H1 (cell line): ENCODE data around the gene CAPZB. TPM values are rescaled to one million over a fixed set of nuclear protein-coding genes. Genes with fewer than 3 reads are reported as not detected.

Experiments used
- CTCF ChIA-PET: fragments of 300-600 bp; sonication (Branson Sonifier 250); formaldehyde crosslinking; loops from one replicate; lab custom pipeline; 2021; ENCODE audit not compliant: partially characterized antibody; lab: Charles Lee
- POLR2A ChIA-PET: fragments of 300-600 bp; sonication (Branson Sonifier 250); formaldehyde crosslinking; loops from one replicate; lab custom pipeline; 2021; ENCODE audit warnings: inconsistent platforms; ENCODE audit not compliant: partially characterized antibody; lab: Charles Lee
- DNase-seq, 2 experiments: peaks; one replicate each; pipeline versions ENCODE4 v3.0.0 to v3.0.0-alpha.2; 2010 to 2022; ENCODE audit warnings: low spot score in 2 of 2, low read depth in 1 of 2, mixed read lengths in 1 of 2
- FAIRE-seq: peaks from 2 replicates; lab custom pipeline; 2011; peaks lifted over from hg19 to GRCh38; lab: Jason Lieb, UNC
- H2AFZ ChIP-seq: 2 replicates; pipeline ENCODE4 v1.8.1; 2012; ENCODE audit warnings: low read length, inconsistent platforms
- H2AK5ac ChIP-seq: 2 replicates; pipeline ENCODE4 v1.6.1; 2013; ENCODE audit warnings: low read depth, low read length
- H2BK120ac ChIP-seq: replicated peaks from 2 replicates; pipeline ENCODE3; 2013; ENCODE audit warnings: low read depth, low read length, inconsistent platforms
- H2BK12ac ChIP-seq: 2 replicates; pipeline ENCODE4 v1.6.1; 2013; ENCODE audit warnings: low read depth, low read length
- H2BK15ac ChIP-seq: 2 replicates; pipeline ENCODE4 v1.6.1; 2013; ENCODE audit warnings: low read length
- H2BK20ac ChIP-seq: 2 replicates; pipeline ENCODE4 v1.6.1; 2013; ENCODE audit warnings: low read length
- H2BK5ac ChIP-seq: 2 replicates; pipeline ENCODE4 v1.6.1; 2013; ENCODE audit warnings: low read depth, low read length
- H3K14ac ChIP-seq: 2 replicates; pipeline ENCODE4 v1.6.1; 2013; ENCODE audit warnings: inconsistent platforms; ENCODE audit not compliant: insufficient read length
- H3K18ac ChIP-seq: 2 replicates; pipeline ENCODE4 v1.6.1; 2013; ENCODE audit warnings: low read length; ENCODE audit errors: extremely low read depth
- H3K23ac ChIP-seq: 2 replicates; pipeline ENCODE4 v1.6.1; 2013; ENCODE audit warnings: inconsistent platforms; ENCODE audit not compliant: insufficient read length
- H3K23me2 ChIP-seq: 2 replicates; pipeline ENCODE4 v1.6.1; 2013; ENCODE audit warnings: low read depth, low read length
- H3K27ac ChIP-seq: 2 replicates; pipeline ENCODE4 v1.6.1; 2011; ENCODE audit warnings: low read depth, low read length, inconsistent platforms
- H3K27me3 ChIP-seq, 4 experiments: replicated peaks in 1 of 4; 1 replicate in 1 of 4; 2 replicates in 3 of 4; pipeline versions ENCODE4 v1.6.1 to v1.8.1; 2011 to 2013; ENCODE audit warnings: low read length in 3 of 4, mild to moderate bottlenecking in 3 of 4, inconsistent platforms in 2 of 4, mixed read lengths in 2 of 4, moderate library complexity in 1 of 4; ENCODE audit not compliant: control insufficient read depth in 3 of 4, insufficient read depth in 3 of 4; ENCODE audit errors: extremely low read depth in 1 of 4
- H3K36me3 ChIP-seq, 4 experiments: 2 replicates each; pipeline versions ENCODE4 v1.6.1 to v1.8.1; 2011 to 2013; ENCODE audit warnings: mild to moderate bottlenecking in 4 of 4, low read length in 3 of 4, moderate library complexity in 2 of 4, control low read depth in 1 of 4, inconsistent platforms in 1 of 4; ENCODE audit not compliant: insufficient read depth in 4 of 4, control insufficient read depth in 2 of 4
- H3K4ac ChIP-seq: replicated peaks from 2 replicates; pipeline ENCODE3; 2013; ENCODE audit warnings: low read length, low read depth, mixed read lengths, inconsistent platforms; ENCODE audit not compliant: insufficient read length
- H3K4me1 ChIP-seq, 4 experiments: replicated peaks in 1 of 4; 1 replicate in 1 of 4; 2 replicates in 3 of 4; pipeline versions ENCODE4 v1.6.1 to v1.8.1; 2011 to 2013; ENCODE audit warnings: low read length in 3 of 4, inconsistent platforms in 2 of 4, mixed read lengths in 1 of 4; ENCODE audit not compliant: insufficient read depth in 4 of 4, control insufficient read depth in 3 of 4
- H3K4me2 ChIP-seq, 2 experiments: 2 replicates each; pipeline versions ENCODE4 v1.6.1 to v1.8.1; 2011 to 2013; ENCODE audit warnings: low read depth in 2 of 2, low read length in 2 of 2, control low read depth in 1 of 2, inconsistent platforms in 1 of 2, mild to moderate bottlenecking in 1 of 2; ENCODE audit not compliant: insufficient read depth in 1 of 2
- H3K4me3 ChIP-seq, 4 experiments: fragments of 200-600, 300-600 bp in 1 of 4; sonication (generic), shearing (Covaris generic), sonication (Bioruptor Twin) in 1 of 4; 2 replicates each; pipeline versions ENCODE4 v1.5.1 to v1.8.1; 2011 to 2016; ENCODE audit warnings: low read length in 4 of 4, low read depth in 3 of 4, control low read depth in 2 of 4, inconsistent platforms in 2 of 4, mild to moderate bottlenecking in 2 of 4, mixed read lengths in 1 of 4, moderate library complexity in 1 of 4; ENCODE audit not compliant: insufficient read depth in 2 of 4; ENCODE audit errors: extremely low read depth in 1 of 4
- H3K56ac ChIP-seq: replicated peaks from 2 replicates; pipeline ENCODE3; 2013; ENCODE audit warnings: low read depth, mild to moderate bottlenecking, mixed read lengths, low read length, inconsistent platforms; ENCODE audit not compliant: insufficient read length
- H3K79me1 ChIP-seq: 2 replicates; pipeline ENCODE4 v1.6.1; 2013; ENCODE audit warnings: low read depth, low read length, control low read depth
- H3K79me2 ChIP-seq, 2 experiments: 2 replicates each; pipeline versions ENCODE4 v1.6.1 to v1.8.1; 2012 to 2013; ENCODE audit warnings: low read length in 2 of 2, mild to moderate bottlenecking in 2 of 2, inconsistent platforms in 1 of 2; ENCODE audit not compliant: insufficient read depth in 2 of 2, control insufficient read depth in 1 of 2
- H3K9ac ChIP-seq, 4 experiments: replicated peaks in 1 of 4; 1 replicate in 1 of 4; 2 replicates in 3 of 4; pipeline versions ENCODE4 v1.6.1 to v1.8.1; 2011 to 2013; ENCODE audit warnings: low read depth in 3 of 4, low read length in 3 of 4, control low read depth in 2 of 4, mild to moderate bottlenecking in 2 of 4, moderate library complexity in 2 of 4, inconsistent platforms in 1 of 4; ENCODE audit errors: extremely low read depth in 1 of 4
- H3K9me3 ChIP-seq, 2 experiments: 2 replicates each; pipeline versions ENCODE4 v1.6.1 to v1.8.1; 2012 to 2013; ENCODE audit warnings: mild to moderate bottlenecking in 2 of 2, moderate library complexity in 2 of 2, control low read depth in 1 of 2, inconsistent platforms in 1 of 2, low read depth in 1 of 2, low read length in 1 of 2, mixed read lengths in 1 of 2; ENCODE audit not compliant: insufficient read depth in 2 of 2
- H4K20me1 ChIP-seq, 2 experiments: replicated peaks in 1 of 2; 2 replicates each; pipeline versions ENCODE3 to v1.8.1; 2011 to 2013; ENCODE audit warnings: inconsistent platforms in 2 of 2, low read length in 2 of 2, mild to moderate bottlenecking in 1 of 2; ENCODE audit not compliant: insufficient read depth in 2 of 2, control insufficient read depth in 1 of 2
- H4K5ac ChIP-seq: 2 replicates; pipeline ENCODE4 v1.6.1; 2013; ENCODE audit warnings: low read length, low read depth, mixed read lengths, inconsistent platforms; ENCODE audit not compliant: insufficient read length
- H4K8ac ChIP-seq: 2 replicates; pipeline ENCODE4 v1.8.0; 2013; ENCODE audit warnings: mild to moderate bottlenecking, moderate library complexity, low read length, inconsistent platforms; ENCODE audit not compliant: insufficient read depth; ENCODE audit errors: extremely low read depth
- H4K91ac ChIP-seq: replicated peaks from 2 replicates; pipeline ENCODE3; 2013; ENCODE audit warnings: low read length, mixed read lengths, inconsistent platforms; ENCODE audit not compliant: insufficient read length
- CBX8 ChIP-seq: fragments of 300-800, 300-1000 bp; sonication (generic); IDR thresholded peaks from 2 replicates; pipeline ENCODE4 v1.7.1; 2016; ENCODE audit warnings: low read depth, low read length, borderline replicate concordance
- CHD1 ChIP-seq: IDR thresholded peaks from 2 replicates; pipeline ENCODE4 v1.6.1; 2012; ENCODE audit warnings: low read depth, low read length, improper control_type of control experiment
- CHD2 ChIP-seq: IDR thresholded peaks from 2 replicates; pipeline ENCODE4 v1.6.1; 2012; ENCODE audit warnings: low read length, improper control_type of control experiment
- CREB1 ChIP-seq: IDR thresholded peaks from 2 replicates; pipeline ENCODE4 v1.6.1; 2012; ENCODE audit warnings: inconsistent platforms
- CTBP2 ChIP-seq: IDR thresholded peaks from 2 replicates; pipeline ENCODE4 v1.7.0; 2011; ENCODE audit warnings: borderline replicate concordance, mild to moderate bottlenecking, moderate library complexity, mixed read lengths, low read length; ENCODE audit not compliant: insufficient read depth, insufficient read length
- HDAC6 ChIP-seq: IDR thresholded peaks from one replicate; pipeline ENCODE4 v1.7.1; 2012; ENCODE audit warnings: low read depth, mild to moderate bottlenecking, inconsistent platforms, low read length, moderate library complexity
- JUN ChIP-seq: IDR thresholded peaks from 2 replicates; pipeline ENCODE4 v1.6.1; 2011; ENCODE audit warnings: low read depth, mild to moderate bottlenecking, improper control_type of control experiment, low read length
- SIN3A ChIP-seq, 2 experiments: IDR thresholded peaks in 1 of 2; conservative IDR thresholded peaks in 1 of 2; 2 replicates each; pipeline ENCODE4 v1.6.1; 2011 to 2012; ENCODE audit warnings: low read length in 2 of 2, improper control_type of control experiment in 1 of 2, low read depth in 1 of 2, mild to moderate bottlenecking in 1 of 2
- TAF1 ChIP-seq: IDR thresholded peaks from 2 replicates; pipeline ENCODE4 v1.6.1; 2011; ENCODE audit warnings: mild to moderate bottlenecking, low read depth, low read length
- WGBS, 2 experiments: shearing (Covaris generic) in 1 of 2; methylation state at CpG; one replicate each; pipeline versions ENCODE4 v1.1.6 to v1.1.7; 2013 to 2015; ENCODE audit warnings: low lambda C conversion rate in 2 of 2, mixed read lengths in 2 of 2, inconsistent platforms in 1 of 2, low coverage in 1 of 2, missing lambda C conversion rate in 1 of 2; ENCODE audit not compliant: insufficient replicate concordance in 2 of 2, insufficient coverage in 1 of 2, insufficient read length in 1 of 2; ENCODE audit errors: extremely low coverage in 1 of 2, missing lambda C conversion rate in 1 of 2; 5-methylcytosine and 5-hydroxymethylcytosine counted together
- polyA plus RNA-seq, 7 experiments: library from polyadenylated mRNA; depleted of rRNA in 3 of 7; stranded (reverse) in 5 of 7; unstranded in 2 of 7; fragments of >200 nt in 5 of 7; fragments of 200-250 nt in 2 of 7; gene quantifications; 1 replicate in 5 of 7; 2 replicates in 1 of 7; 4 replicates in 1 of 7; pipeline versions ENCODE4 v1.2.1 to v1.2.3, GENCODE V29; 2011 to 2013; ENCODE audit warnings: missing spikeins in 2 of 7, mixed read lengths in 2 of 7
- total RNA-seq: library from RNA; stranded (reverse); fragmentation: NEBNext Ultra II Directional; extraction: Animal tissue kit (Norgen Biotek cat#: 25700); gene quantifications from 2 replicates; pipeline ENCODE4 v1.2.1, GENCODE V29; 2021
- TF ChIP-seq, protein P1 (sequence below), 3 experiments: IDR thresholded peaks; 1 replicate in 2 of 3; 2 replicates in 1 of 3; pipeline versions ENCODE4 v1.5.1 to v1.6.1; 2011; ENCODE audit warnings: low read length in 3 of 3, mild to moderate bottlenecking in 3 of 3, inconsistent platforms in 2 of 3, low read depth in 1 of 3, moderate library complexity in 1 of 3; ENCODE audit not compliant: insufficient read depth in 1 of 3; ENCODE audit errors: control extremely low read depth in 1 of 3
- TF ChIP-seq, protein P2 (sequence below): IDR thresholded peaks from 2 replicates; pipeline ENCODE4 v1.6.1; 2012; ENCODE audit warnings: inconsistent platforms

CAPZB gene
- total and polyA plus RNA-seq, 2 of the 8 experiments (the other 6 are each of a cell fraction or from before 2014, with no cell fraction given), result 162 to 371 TPM

DNA sequence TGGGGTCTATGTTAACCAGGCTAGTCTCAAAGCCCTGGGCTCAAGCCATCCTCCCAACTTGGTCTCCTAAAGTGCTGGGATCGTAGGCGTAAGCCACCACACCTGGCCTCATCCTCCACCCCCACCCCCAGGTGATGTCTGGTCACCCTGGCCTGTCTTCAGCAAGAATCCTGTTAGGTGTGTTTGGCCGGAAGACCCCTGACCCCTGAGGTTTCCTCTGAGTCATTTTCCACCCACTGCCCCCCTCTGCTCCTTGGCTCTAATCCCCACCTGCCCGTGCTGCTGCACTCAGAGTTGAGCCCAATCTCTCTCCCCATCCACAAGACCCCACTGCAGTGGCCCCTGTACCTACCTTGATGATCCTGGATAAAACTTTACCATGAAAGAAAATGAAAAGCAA lies 148.1 kb downstream of the CAPZB start:
- Histone ChIP-seq H3K9ac (no peak overlapping the region), H4K8ac (peak overlapping the region; percentile 72; the same call in 1 of the 2 replicates), H3K27ac (no peak overlapping the region), H4K20me1 (peaks cover 5 to 7% of the 10 kb centered on the region in 2 experiments), H2BK15ac (no peak overlapping the region), H3K4me1 (peaks cover 0 to 15% (median 10%) of the 10 kb centered on the region in 4 experiments; a peak in 5 of 7 replicates), H3K4me2 (no peak overlapping the region), H2AFZ (no peak overlapping the region), H3K23me2 (peaks cover 2% of the 10 kb centered on the region; the same call in 1 of the 2 replicates), H2BK12ac (no peak overlapping the region; the same call in 1 of the 2 replicates), H3K36me3 (no peaks in the 10 kb centered on the region; a peak in 2 of 8 replicates), H2BK5ac (peak overlapping the region; percentile 89), H4K91ac (no peak overlapping the region), H3K4ac (no peak overlapping the region), H2BK20ac (no peak overlapping the region), H3K27me3 (no peaks in the 10 kb centered on the region), H3K23ac (no peak overlapping the region), H3K56ac (no peak overlapping the region), H4K5ac (no peak overlapping the region), H2AK5ac (peak overlapping the region; percentile 83; the same call in 1 of the 2 replicates), H3K9me3 (no peaks in the 10 kb centered on the region), H3K14ac (no peak overlapping the region), H3K18ac (no peak overlapping the region), H3K79me1 (no peaks in the 10 kb centered on the region), H2BK120ac (no peak overlapping the region), H3K79me2 (no peaks in the 10 kb centered on the region), H3K4me3 (no peak overlapping the region)
- FAIRE-seq, result no peak
- ChIA-PET CTCF (interaction anchor here (0.6 to 4.1 kb wide), 7 partner anchors 12 to 350 kb away, joined by 3 to 25 read pairs (median 4); no protein-coding TSS in a partner anchor), POLR2A (interaction anchor here (0.7 to 13.3 kb wide), 6 partner anchors 10 to 312 kb away, joined by 3 to 143 read pairs (median 4); partner anchors contain the start of genes AKR7A2, EMC1, MRTO4 and SLC66A1)
- WGBS, 2 experiments, result 98% methylated on average over 4 of the region's 4 CpGs; no CpG with 5 or more reads in 1 of the 2 experiments
- DNase-seq, result no peak
- TF ChIP-seq CHD2 (no peak), CBX8 (no peak), HDAC6 (no peak), CHD1 (no peak), CREB1 (no peak), SIN3A (conservative IDR thresholded peaks at IDR 0.05 in 1 of 2, IDR thresholded peaks at IDR 0.05 in 1 of 2; ENCODE audit: low read depth in 1 of 2, low read length in 2 of 2) (no peak), CTBP2 (no peak), TAF1 (no peak), JUN (no peak)
- TF ChIP-seq, protein P1, sequence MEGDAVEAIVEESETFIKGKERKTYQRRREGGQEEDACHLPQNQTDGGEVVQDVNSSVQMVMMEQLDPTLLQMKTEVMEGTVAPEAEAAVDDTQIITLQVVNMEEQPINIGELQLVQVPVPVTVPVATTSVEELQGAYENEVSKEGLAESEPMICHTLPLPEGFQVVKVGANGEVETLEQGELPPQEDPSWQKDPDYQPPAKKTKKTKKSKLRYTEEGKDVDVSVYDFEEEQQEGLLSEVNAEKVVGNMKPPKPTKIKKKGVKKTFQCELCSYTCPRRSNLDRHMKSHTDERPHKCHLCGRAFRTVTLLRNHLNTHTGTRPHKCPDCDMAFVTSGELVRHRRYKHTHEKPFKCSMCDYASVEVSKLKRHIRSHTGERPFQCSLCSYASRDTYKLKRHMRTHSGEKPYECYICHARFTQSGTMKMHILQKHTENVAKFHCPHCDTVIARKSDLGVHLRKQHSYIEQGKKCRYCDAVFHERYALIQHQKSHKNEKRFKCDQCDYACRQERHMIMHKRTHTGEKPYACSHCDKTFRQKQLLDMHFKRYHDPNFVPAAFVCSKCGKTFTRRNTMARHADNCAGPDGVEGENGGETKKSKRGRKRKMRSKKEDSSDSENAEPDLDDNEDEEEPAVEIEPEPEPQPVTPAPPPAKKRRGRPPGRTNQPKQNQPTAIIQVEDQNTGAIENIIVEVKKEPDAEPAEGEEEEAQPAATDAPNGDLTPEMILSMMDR (IDR thresholded peaks at IDR 0.05; ENCODE audit: control extremely low read depth in 1 of 3, insufficient read depth in 1 of 3, low read depth in 1 of 3, low read length in 3 of 3), result no peak
- TF ChIP-seq, protein P2, sequence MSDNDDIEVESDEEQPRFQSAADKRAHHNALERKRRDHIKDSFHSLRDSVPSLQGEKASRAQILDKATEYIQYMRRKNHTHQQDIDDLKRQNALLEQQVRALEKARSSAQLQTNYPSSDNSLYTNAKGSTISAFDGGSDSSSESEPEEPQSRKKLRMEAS, result no peak
